ENCODE results near the gene PURB. TPM values are rescaled to one million over a fixed set of nuclear protein-coding genes. Genes with fewer than 3 reads are reported as not detected.
A peak's percentile ranks its signal among the peaks of the same experiment; 100 is the strongest.

The PURB gene
- total and polyA plus RNA-seq, 10 of the 15 experiments (the other 5 are each of a cell fraction or from before 2014, with no cell fraction given) = 0.77 to 18.6 (median 8.9) TPM

GRCh38 chr7:44847920-44848634, 37.3 kb downstream of the PURB start, which contains the start of gene H2AZ2:
Gene H2AZ2 (minus strand): TSS chr7:44848087. CDS start chr7:44847971, 116 bp downstream.
- H3K4me2 ChIP-seq (ENCODE audit: control insufficient read depth, insufficient read depth) = peak within 1 kb of the TSS; percentile 77
- peaks cover 8% of the 10 kb centered on the region; the same call in 1 of the 2 replicates for H3K4me1 ChIP-seq (ENCODE audit: control insufficient read depth, insufficient read depth, low read length)
- WGBS (ENCODE audit: insufficient coverage, insufficient replicate concordance, low lambda C conversion rate, missing lambda C conversion rate) = under 1% methylated on average over 52 of the region's 70 CpGs
- H3K79me2 ChIP-seq (ENCODE audit: control insufficient read depth, insufficient read depth, low read length) = peaks cover 45% of the 10 kb centered on the region
- no peaks in the 10 kb centered on the region for H3K27me3 ChIP-seq (replicated peaks in 1 of 2; ENCODE audit: control insufficient read depth in 2 of 2, insufficient read depth in 2 of 2, low read length in 1 of 2)
- no peaks in the 10 kb centered on the region for H3K36me3 ChIP-seq (ENCODE audit: control insufficient read depth in 2 of 2, insufficient read depth in 2 of 2, low read length in 1 of 2)
- H4K20me1 ChIP-seq (ENCODE audit: control insufficient read depth, insufficient read depth) = no peaks in the 10 kb centered on the region
- peak within 1 kb of the TSS; percentile 95 for H2AFZ ChIP-seq (ENCODE audit: control insufficient read depth, low read depth, low read length)
- FAIRE-seq (peak; percentile 83), ATAC-seq (peak; percentile 91), DNase-seq (ENCODE audit: low read depth, low spot score) (peak; percentile 99)
- no TSS peak for BruUV-seq (replicated peaks)
- POLR2A ChIA-PET = interaction anchor here (0.6 to 5.0 kb wide), 24 partner anchors 10 to 588 kb away, joined by 3 to 36 read pairs (median 4); partner anchors contain the start of genes CCM2, OGDH, PPIA and PURB
- H3K27ac ChIP-seq (ENCODE audit: control insufficient read depth, insufficient read depth) = peak within 1 kb of the TSS; percentile 87
- intact Hi-C loops (cut with micrococcal nuclease; ENCODE audit: unreplicated experiment) (loop anchor here (1.0 to 5.0 kb wide), 7 partner anchors 37 to 266 kb away; partner anchors contain the start of genes PPIA, PURB, TBRG4 and TMED4), in situ Hi-C loops (cut with MboI) (no loop called here)
- peak within 1 kb of the TSS; percentile 92 for H3K9ac ChIP-seq (ENCODE audit: control insufficient read depth, insufficient read depth, low read length)
- RAD21 ChIA-PET (ENCODE audit: unreplicated experiment) = interaction anchor here (0.6 to 4.0 kb wide), 26 partner anchors 9 to 979 kb away, joined by 3 to 46 read pairs (median 5); partner anchors contain the start of genes CCM2, DDX56, MRPS24 and OGDH
- H3K4me3 ChIP-seq = peak within 1 kb of the TSS; percentile 84
- CTCF ChIA-PET = interaction anchor here (0.6 to 4.8 kb wide), 21 partner anchors 9 to 357 kb away, joined by 3 to 41 read pairs (median 5); partner anchors contain the start of genes NUDCD3, OGDH and TMED4
- SMC1A ChIA-PET (ENCODE audit: uncharacterized antibody, unreplicated experiment) = interaction anchor here (0.6 to 8.0 kb wide), 22 partner anchors 9 to 289 kb away, joined by 3 to 46 read pairs (median 4); partner anchors contain the start of genes DDX56, OGDH and TMED4
- H3K9me3 ChIP-seq (replicated peaks; ENCODE audit: control insufficient read depth, insufficient read depth, low read length) = no peaks in the 10 kb centered on the region
- TF ChIP-seq DPF2 (IDR thresholded peaks at IDR 0.05) = peak; percentile 99
- TF ChIP-seq RUNX3 (IDR thresholded peaks at IDR 0.05; ENCODE audit: low read length) = peak; percentile 92
- TF ChIP-seq POLR2AphosphoS5 (IDR thresholded peaks at IDR 0.05; ENCODE audit: low read length) = peak; percentile 83
- TF ChIP-seq USF1 (IDR thresholded peaks at IDR 0.05; ENCODE audit: borderline replicate concordance, extremely low read length, insufficient read depth, low read depth, low read length) = peak; percentile 42
- TF ChIP-seq PML (IDR thresholded peaks at IDR 0.05; ENCODE audit: low read length) = peak; percentile 74; the same call in 1 of the 2 replicates
- TF ChIP-seq SUZ12 (IDR thresholded peaks at IDR 0.05; ENCODE audit: unreplicated experiment) = no peak
- TF ChIP-seq GABPA (IDR thresholded peaks at IDR 0.05; ENCODE audit: low read depth) = peak; percentile 11; the same call in 1 of the 2 replicates
- no peak for TF ChIP-seq ZNF217 (IDR thresholded peaks at IDR 0.05)
- TF ChIP-seq NFYB (IDR thresholded peaks at IDR 0.05; ENCODE audit: insufficient read depth, low read depth, low read length) = peak; percentile 99
- no peak; a peak in 1 of 4 replicates for TF ChIP-seq IKZF2 (IDR thresholded peaks at IDR 0.05)
- no peak; the same call in 1 of the 2 replicates for TF ChIP-seq STAT1 (conservative IDR thresholded peaks at IDR 0.05)
- no peak for TF ChIP-seq CTCF (IDR thresholded peaks at IDR 0.05 in 2 of 3, conservative IDR thresholded peaks at IDR 0.05 in 1 of 3; ENCODE audit: control insufficient read depth in 2 of 3, extremely low read depth in 1 of 3, insufficient read depth in 1 of 3, low read depth in 3 of 3, low read length in 3 of 3)
- peak; percentile 93; the same call in 1 of the 2 replicates for TF ChIP-seq BACH1 (IDR thresholded peaks at IDR 0.05; ENCODE audit: borderline replicate concordance)
- TF ChIP-seq E2F4 (IDR thresholded peaks at IDR 0.05; ENCODE audit: low read depth, low read length) = peak; percentile 85
- TF ChIP-seq SKIL (IDR thresholded peaks at IDR 0.05; ENCODE audit: low read depth, poor library complexity, severe bottlenecking) = peak; percentile 94
- peak; percentile 49 for TF ChIP-seq NR2F1 (conservative IDR thresholded peaks at IDR 0.05)
- no peak for TF ChIP-seq NFXL1 (IDR thresholded peaks at IDR 0.05; ENCODE audit: borderline replicate concordance)
